ENCODE data around the gene SLC2A3.
"Not testable (repeated sequence)": the region's sequence is repeated elsewhere in the genome, so short reads cannot be mapped to it uniquely, and the experiment has no call there.

The SLC2A3 gene
- total RNA-seq = 165 to 326 (median 213) reads per million in 4 experiments

DNA sequence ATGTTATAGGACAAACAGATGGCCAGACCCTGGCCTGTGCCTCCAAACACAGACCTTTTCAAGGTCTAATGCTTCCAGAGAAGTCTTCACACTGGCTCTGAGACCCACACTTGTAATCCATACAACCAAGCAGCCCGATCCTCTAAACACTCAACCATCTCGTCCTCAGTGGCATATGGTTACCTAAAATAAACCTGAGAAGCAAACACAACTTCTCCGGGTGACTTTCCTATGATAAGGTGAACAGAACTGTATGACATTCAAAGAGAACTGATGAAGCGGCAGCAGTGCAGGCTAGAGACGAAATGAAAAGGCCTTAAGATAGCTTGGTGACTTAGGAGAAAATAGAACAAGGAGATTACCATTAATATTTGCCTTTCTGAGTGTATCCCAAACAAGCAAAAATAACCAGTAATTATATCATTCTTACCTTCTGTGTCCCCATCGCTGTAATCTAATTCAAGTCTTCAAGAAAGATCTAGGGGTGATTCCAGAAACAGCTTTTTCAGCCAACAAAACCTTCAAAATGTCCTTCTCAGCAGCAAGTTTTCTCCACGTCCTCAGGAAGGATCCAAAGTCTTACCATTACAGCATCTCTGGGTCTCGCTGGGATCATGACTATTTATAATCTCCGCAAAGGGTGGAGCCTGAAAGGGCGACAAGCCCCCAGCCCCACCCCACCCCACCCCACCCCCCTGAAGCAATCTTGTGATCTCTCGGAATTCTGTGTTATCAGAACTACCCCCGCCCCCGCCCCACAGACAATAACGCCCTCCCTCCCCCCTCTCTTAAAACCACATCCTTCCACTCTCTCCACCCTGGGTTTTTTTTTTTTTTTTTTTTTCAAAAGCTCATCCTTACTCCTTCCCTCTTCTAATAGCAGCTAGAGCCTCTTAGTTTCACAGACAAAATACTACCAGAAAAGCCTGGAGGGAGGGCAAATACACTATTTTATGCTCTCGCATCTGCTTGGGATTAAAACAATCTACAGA is at the start of gene SLC2A3:
TSS of gene SLC2A3 (minus strand) at position 598 of the 992 bp plus-strand sequence. CDS start at position 445, 153 bp downstream.
- peak; percentile 78 for DNase-seq

DNA sequence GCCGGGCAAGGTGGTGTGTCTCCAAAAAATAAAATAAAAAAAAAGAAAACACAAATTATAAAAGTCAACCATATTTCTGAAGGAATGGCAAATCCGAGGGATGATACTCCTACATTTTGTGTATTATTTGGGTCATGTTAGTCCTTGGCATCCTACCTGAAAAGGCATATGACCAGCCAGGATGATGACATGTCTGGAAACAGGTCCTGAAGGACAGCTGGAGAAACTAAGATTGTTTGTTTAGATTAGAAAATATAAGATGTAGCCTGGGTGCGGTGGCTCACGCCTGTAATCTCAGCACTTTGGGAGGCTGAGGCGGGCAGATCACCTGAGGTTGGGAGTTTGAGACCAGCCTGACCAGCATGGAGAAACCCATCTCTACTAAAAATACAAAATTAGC is 48.9 kb upstream of the SLC2A3 start:
- DNase-seq = no peak

DNA sequence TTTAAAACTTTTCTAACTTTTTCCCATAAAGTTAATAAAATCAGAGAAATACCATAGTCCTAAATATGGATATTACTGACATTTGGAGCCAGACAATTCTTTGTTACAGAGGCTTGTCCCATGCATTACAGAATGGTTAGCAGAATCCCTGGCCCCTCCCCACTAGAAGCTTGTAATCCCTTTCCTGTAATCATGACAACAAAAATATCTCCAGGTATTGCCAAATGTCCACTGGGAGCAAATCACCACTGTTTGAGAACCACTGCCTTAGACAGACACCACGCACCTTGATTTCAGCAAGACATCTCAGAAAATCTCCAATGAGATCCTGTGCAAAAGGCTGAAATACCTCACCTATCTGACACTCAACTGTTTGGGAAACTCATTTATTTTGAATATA is 47.5 kb upstream of the SLC2A3 start:
- not testable (repeated sequence) for DNase-seq

DNA sequence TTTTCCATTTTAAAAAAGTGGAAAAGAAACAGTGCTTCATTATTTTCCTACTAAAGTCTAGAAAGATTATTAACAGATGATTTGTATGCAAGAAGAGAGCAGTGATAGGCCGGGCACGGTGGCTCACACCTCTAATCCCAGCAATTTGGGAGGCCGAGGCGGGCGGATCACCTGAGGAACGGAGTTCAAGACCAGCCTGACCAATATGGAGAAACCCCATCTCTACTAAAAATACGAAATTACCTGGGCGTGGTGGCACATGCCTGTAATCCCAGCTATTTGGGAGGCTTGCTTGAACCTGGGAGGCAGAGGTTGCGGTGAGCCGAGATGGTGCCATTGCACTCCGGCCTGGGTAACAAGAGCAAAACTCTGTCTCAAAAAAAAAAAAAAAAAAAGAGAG is 47.0 kb upstream of the SLC2A3 start:
- not testable (repeated sequence) for DNase-seq

DNA sequence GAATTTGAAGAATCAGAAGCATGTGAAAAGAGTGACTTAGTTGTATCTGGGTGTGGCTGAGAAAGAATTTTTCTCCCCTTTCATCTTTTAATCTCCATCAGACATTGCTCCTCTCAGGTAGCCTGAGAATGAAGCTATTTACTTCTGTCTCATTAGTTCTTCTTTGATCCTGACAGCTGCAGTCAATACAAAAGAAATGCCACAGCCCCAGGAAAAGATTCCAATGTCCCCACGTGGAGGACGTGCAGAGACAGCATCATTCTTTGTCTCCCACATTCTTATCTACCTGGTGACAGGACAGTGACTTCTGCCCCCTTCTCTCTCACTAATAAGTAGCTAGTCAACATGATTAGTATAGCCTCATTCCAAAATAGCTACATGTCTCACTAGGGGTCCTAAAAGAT is 46.3 kb upstream of the SLC2A3 start:
- DNase-seq = not testable (repeated sequence)

DNA sequence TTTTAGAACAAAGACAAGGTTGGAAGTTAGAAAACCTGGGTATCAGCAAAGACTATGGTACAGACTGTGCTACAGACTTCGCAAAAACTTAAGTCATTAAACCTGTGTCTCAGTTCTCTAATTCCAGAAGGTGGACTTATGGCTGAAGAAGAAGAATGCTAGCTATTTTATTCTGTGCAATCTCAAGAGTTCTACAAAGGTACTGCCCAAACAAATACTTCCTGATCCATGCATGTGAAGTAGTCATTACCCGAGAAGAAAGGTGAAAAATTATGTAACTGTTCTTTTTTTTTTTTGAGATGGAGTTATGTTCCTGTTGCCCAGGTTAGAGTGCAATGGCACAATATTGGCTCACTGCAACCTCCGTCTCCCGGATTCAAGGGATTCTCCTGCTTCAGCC is 45.5 kb upstream of the SLC2A3 start:
- no peak for DNase-seq

DNA sequence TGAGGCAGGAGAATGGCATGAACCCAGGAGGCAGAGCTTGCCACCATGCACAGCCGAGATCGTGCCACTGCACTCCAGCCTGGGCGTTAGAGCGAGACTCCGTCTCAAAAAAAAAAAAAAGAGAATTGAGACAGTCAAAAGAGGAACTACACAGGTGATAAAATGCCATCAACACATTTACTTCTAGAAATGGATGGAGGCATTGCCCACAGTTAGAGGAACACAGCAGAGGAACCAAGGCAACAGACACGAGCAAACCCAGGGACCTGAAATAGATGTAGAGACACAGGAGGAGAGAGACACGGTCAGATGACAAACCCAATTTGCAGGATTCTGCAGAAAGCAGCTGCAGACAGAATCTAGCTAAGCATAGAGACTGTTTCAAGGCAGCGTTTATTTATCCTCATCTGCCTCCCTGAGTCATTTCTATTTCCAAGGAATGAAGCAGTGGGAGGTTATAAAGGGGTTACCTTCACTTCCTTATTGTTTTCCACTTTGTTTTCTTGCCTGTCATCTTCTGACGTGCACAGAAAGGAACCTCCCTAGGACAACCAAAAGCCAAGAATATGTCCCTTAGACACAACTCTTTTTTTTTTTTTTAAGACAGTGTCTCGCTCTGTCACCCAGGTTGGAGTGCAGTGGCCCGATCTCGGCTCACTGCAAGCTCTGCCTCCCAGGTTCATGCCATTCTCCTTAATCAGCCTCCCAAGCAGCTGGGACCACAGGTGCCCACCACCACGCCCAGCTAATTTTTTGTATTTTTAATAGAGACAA is 41.6 kb upstream of the SLC2A3 start:
- DNase-seq = not testable (repeated sequence)

DNA sequence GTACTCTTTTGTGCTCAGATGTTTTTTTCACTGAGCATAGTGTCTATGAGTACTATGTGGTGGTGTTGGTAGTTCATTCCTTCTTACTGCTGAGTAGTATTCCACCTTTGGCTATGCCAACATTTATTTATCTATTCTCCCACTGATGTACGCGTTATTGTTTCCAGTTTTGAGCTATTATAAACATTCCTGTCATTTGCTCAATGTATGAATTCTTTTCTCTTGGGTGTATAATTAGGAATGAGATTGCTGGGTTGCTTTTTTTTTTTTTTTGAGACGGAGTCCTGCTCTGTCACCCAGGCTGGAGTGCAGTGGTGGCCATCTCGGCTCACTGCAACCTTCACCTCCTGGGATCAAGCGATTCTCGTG is 37.5 kb upstream of the SLC2A3 start:
- no peak for DNase-seq

DNA sequence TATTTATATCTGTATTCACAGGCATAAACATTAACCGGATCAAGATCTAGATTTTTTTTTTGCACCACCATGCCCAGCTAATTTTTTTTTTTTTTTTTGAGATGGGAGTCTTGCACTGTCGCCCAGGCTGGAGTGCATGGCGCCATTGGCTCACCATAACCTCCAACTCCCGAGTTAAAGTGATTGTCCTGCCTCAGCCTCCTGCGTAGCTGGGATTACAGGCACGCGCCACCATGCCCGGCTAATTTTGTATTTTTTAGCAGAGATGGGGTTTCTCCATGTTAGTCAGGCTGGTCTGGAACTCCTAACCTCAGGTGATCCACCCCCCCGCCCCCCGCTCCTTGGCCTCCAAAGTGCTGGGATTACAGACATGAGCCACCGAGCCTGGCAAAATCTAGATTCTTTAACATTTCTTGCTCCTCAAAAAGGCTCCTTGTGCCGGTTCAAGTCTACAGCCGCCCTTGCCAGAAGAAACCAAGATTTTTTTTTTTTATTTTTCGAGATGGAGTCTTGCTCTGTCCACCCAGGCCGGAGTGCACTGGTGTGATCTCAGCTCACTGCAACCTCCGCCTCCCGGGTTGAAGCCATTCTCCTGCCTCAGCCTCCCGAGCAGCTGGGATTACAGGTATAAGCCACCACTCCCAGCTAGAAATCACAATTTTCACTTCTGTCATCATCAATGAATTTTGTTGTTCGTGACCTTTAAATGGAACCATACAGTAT is 36.9 kb upstream of the SLC2A3 start:
- no peak for DNase-seq

DNA sequence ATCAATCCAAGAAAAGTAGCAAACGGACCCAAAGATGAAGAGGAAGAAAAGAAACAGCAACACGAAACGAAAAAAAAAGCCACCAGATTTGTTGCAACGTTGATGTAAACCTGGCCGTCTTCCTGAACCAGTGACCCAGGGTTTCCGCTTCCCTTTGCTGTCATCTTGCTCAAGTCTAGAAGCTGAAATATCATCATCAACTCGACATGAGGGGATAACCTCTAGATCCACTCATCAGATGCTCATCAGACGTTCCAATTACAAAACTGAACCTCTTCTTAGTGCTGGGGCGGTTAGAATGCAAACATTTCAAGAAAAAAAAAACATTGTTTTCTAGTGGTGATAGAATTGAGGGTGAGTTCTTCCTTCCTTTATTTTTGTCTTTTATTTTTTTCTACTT is 36.3 kb upstream of the SLC2A3 start:
- not testable (repeated sequence) for DNase-seq

DNA sequence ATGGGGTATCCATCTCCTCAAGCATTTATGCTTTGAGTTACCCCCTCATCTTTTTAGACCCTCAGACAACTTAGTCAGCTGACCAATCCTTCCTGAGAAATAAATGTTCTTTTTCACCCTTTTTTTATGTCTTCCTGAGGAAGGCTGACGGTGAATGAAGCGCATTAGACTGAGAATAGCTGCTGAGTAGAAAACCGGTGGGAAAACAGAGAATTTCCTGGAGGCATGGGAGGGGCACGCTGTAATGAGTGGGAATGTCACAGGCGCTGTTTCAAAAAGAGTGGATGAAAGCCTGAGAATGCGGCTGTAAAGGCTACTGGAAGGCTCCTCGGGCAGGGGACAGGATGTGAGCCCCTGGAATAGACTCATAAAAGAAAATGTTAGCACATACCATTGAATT is 35.8 kb upstream of the SLC2A3 start:
- DNase-seq = not testable (repeated sequence)

DNA sequence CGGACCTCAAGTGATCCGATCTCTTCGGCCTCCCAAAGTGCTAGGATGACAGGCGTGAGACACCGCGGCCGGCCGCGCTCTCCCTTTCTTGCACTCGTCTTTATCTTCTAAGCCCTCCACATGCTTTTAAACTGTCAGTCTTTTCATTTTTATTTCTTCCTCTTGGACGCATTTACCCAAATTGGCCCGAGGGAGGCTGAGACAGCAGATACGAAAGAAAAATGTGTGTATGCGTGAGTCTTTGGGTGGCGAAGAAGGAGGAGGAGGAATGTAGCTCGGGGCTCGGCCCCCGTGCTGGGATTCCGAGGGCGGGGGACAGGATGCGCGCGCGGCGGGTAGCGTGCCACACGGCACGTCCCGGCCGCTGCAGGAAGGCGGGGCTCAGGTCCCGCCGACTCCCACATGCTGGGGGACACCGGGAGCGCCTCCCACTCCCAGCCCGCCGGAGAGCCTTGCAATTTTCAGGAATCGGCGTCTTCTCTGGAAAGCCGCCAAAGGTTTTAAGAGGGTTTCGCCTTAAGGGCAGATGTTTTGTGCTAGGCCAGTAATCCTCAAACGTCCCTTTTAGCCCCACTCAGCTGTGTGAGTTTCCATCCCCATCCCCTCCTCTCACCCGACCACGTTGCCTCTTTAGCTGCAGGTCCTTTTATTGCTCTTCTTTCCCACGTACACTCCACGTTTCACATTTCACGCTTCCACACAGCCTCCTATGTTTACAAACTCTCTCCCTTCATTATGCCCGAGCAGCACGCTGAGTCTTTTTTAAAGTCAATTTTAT is 34.7 kb upstream of the SLC2A3 start:
- peak; percentile 72 for DNase-seq

DNA sequence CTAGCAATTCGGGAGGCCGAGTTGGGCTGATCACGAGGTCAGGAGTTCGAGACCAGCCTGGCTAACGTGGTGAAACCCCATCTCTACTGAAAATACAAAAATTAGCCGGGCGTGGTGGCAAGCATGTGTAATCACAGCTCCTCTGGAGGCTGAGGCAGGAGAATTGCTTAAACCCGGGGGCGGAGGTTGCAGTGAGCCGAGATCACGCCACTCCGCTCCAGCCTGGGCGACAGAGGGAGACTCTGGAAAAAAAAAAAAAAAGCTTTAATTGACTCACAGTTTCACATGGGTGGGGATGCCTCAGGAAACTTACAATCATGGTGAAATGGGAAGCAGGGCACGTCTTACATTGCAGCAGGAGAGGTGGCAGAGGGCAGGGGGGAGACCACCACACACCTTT is 30.6 kb upstream of the SLC2A3 start:
- DNase-seq = no peak

DNA sequence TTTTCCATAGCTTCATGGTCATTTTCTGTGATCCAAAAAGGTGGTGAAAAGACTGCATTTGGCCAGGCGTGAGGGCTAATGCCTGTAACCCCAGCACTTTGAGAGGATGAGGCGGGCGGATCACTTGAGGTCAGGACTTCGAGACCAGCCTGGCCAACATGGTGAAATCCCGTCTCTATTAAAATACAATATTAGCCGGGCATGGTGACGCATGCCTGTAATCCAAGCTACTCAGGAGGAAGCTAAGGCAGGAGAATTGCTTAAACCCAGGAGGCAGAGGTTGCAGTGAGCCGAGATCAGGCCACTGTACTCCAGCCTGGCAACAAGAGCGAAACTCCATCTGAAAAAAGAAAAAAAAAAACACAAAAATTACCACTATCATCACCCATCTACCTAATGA is 28.7 kb upstream of the SLC2A3 start:
- not testable (repeated sequence) for DNase-seq

DNA sequence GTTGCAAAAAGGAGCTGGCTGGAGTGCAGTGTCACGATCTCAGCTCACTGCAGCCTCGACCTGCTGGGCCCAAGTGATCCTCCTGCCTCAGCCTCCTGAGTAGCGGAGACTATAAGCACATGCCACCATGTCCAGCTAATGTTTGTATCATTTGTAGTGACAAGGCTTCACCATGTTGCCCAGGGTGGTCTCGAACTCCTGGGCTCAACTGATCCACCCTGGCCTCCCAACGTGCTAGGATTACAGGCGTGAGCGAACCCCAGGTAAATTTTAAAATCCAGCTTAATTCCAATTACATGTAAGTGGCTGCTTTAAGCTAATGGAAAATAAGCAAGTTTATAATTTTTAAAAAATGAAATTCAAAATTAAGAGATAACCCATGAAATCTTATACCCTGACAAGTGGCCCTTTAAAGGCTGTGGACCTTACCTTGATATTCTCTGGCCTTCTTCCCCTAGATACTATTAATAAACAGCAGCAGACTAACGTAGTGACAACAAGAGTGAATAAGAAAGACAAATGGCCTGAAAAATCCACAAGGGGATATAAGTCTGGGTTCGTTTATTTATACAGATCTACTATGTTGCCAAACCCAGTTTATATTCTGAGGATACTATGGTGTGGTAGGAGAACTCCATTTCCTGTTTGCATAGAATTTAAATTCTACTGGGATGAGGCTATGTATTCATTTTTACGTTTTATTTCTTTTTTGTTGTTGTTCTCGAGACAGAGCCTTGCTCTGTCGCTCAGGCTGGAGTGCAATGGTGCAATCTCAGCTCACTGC is 25.6 kb upstream of the SLC2A3 start:
- no peak for DNase-seq

DNA sequence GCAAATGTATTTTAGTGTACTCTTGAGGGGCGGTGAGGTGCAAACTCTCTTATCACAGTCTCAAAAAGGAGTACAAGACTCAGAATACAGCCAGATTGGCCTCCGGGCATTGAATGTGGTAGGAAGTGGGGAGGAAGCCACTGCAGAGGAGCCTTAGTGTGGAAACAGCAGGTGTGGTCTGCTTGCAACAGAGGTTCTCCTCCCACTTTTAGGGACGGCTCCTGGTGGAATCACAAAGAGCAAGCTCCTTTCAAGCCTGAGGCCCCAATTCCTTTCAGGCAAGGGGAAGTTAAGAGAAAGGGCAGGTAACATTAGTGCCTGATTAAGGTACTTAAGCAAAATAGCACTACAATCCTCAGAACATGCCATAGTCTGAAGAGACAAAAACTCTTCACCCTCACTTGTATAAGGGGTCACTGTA is 23.7 kb upstream of the SLC2A3 start:
- DNase-seq = peak; percentile 5

DNA sequence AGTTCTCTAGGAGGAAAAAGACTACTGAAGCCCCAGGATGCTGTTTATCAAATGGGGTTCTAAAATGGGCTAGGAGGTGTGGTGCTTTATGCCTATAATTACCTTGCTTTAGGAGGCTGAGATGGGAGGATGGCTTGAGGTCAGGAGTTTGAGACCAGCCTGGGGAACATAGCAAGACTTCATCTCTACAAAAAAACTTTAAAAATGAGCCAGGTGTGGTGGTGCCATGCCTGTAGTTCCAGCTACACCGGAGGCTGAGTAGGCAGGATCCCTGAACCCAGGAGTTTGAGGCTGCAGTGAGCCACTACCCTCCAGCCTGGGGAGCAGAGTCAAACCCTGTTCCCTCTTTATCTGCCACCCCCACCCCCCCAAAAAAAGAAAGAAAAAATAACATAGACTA is 23.3 kb upstream of the SLC2A3 start:
- DNase-seq = no peak

DNA sequence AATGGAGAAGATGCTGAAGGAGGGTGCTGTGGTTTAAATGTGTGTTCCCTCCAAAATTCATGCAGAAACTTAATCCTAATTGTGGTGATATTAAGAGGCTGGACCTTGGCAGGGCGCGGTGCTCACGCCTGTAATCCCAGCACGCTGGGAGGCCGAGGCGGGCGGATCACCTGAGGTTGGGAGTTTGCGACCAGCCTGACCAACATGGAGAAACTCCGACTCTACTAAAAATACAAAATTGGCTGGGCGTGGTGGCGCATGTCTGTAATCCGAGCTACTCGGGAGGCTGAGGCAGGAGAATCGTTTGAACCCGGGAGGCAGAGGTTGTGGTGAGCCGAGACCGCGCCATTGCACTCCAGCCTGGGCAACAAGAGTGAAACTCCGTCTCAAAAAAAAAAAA is 18.9 kb upstream of the SLC2A3 start:
- not testable (repeated sequence) for DNase-seq

DNA sequence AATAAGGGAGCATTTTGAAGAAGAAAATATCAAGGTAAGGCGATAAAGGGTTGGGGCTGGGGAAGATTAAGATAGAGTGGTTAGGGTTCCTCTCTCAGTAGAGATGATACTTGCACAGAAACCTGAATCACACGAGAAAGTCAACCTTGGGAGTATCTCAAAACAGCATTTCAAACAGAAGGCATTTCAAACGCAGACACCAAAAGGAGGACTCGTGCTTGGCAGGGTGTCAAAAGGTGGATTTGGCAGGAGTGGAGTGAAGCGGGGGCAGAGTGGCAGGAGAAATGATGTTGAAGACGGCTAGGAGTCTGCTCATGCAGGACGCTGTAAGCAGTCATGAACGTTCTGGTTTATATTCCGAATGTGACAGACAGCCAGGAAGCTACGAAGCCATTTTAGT is 18.4 kb upstream of the SLC2A3 start:
- not testable (repeated sequence) for DNase-seq

DNA sequence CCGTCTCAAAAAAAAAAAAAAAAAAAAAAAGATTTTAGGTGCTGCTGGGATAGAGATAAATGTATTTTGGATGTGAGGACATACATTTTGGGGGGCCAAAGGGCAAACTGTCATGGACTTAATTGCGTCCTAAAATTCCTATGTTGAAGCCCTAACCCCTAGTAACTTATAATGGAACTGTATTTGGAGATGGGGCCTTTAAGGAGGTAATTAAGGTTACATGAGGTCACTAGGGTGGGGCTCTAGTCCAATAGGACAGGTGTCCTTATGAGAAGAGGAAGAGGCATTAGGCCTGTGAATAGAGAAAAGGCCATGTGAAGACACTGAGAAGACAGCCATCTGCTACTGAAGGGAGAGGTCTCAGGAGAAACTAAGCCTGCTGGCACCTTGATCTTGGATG is 17.9 kb upstream of the SLC2A3 start:
- not testable (repeated sequence) for DNase-seq

DNA sequence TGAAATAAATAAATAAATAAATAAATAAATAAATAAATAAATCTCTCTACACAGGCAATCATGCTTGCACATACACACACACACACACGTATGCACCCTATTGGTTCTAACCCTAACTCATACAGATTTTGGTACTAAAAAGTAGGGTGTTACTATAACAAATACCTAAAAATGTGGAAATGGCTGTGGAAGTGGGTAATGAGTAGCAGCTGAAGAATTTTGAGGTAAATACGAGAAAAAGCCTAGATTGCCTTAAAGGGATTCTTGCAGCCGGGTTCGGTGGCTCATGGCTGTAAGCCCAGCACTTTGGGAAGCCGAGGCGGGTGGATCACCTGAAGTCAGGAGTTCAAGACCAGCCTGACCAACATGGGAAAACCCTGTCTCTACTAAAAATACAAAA is 15.7 kb upstream of the SLC2A3 start:
- DNase-seq = no peak

Data from effector CD8-positive, alpha-beta T cell (primary cell).